GM23338 (cell line): ENCODE results near the gene COL4A6. TPM values are rescaled to one million over a fixed set of nuclear protein-coding genes. Genes with fewer than 3 reads are reported as not detected.
A peak's percentile ranks its signal among the peaks of the same experiment; 100 is the strongest.
"Not testable (repeated sequence)": the region's sequence is repeated elsewhere in the genome, so short reads cannot be mapped to it uniquely, and the experiment has no call there.

ENCODE experiments used
- ATAC-seq: fragments of 200-7000 bp; cut with Tn5 transposase; 3 replicates; pipeline ENCODE4 v1.9.1; 2020
- DNase-seq: peaks from one replicate; pipeline ENCODE4 v3.0.0-alpha.2; 2015; ENCODE audit warnings: low spot score
- H2AFZ ChIP-seq: fragments of 200-600 bp; sonication (generic); 2 replicates; pipeline ENCODE4 v1.8.0; 2016; ENCODE audit warnings: antibody characterized with exemption, mild to moderate bottlenecking, moderate library complexity
- H3F3A ChIP-seq: fragments of 200-600 bp; sonication (generic); replicated peaks from 2 replicates; pipeline ENCODE4 v1.8.0; 2017; ENCODE audit warnings: antibody characterized with exemption, mixed run types, low read depth
- H3K27ac ChIP-seq: fragments of 200-600 bp; sonication (generic); 2 replicates; pipeline ENCODE4 v1.6.1; 2016; ENCODE audit warnings: low read depth
- H3K27me3 ChIP-seq: fragments of 200-600 bp; sonication (generic); 2 replicates; pipeline ENCODE4 v1.8.0; 2016; ENCODE audit warnings: mild to moderate bottlenecking, mixed run types, moderate library complexity; ENCODE audit not compliant: insufficient read depth
- H3K36me3 ChIP-seq: fragments of 200-600 bp; sonication (generic); 2 replicates; pipeline ENCODE4 v1.8.0; 2016; ENCODE audit warnings: mild to moderate bottlenecking; ENCODE audit not compliant: insufficient read depth
- H3K4me1 ChIP-seq: fragments of 200-600 bp; sonication (generic); 2 replicates; pipeline ENCODE4 v1.8.0; 2016; ENCODE audit warnings: mild to moderate bottlenecking, moderate library complexity; ENCODE audit not compliant: insufficient read depth
- H3K4me2 ChIP-seq: fragments of 200-600 bp; sonication (generic); 2 replicates; pipeline ENCODE4 v1.7.1; 2017; ENCODE audit warnings: mixed run types
- H3K4me3 ChIP-seq: fragments of 200-600 bp; sonication (generic); 2 replicates; pipeline ENCODE4 v1.6.1; 2016; ENCODE audit warnings: mixed run types
- H3K79me2 ChIP-seq: fragments of 200-600 bp; sonication (generic); replicated peaks from 2 replicates; pipeline ENCODE4 v1.8.0; 2017; ENCODE audit warnings: mild to moderate bottlenecking; ENCODE audit not compliant: insufficient read depth
- H3K9me2 ChIP-seq: fragments of 200-600 bp; sonication (generic); 2 replicates; pipeline ENCODE4 v1.8.0; 2017; ENCODE audit not compliant: insufficient read depth
- H4K20me1 ChIP-seq: fragments of 200-600 bp; sonication (generic); replicated peaks from 2 replicates; pipeline ENCODE4 v1.8.0; 2017; ENCODE audit warnings: mild to moderate bottlenecking; ENCODE audit not compliant: insufficient read depth
- H3K27ac Mint-ChIP-seq: 2 replicates; pipeline ENCODE4 v1.8.0; 2020; ENCODE audit warnings: inconsistent platforms, mild to moderate bottlenecking, moderate library complexity, mixed read lengths
- H3K27me3 Mint-ChIP-seq: 3 replicates; pipeline ENCODE4 v1.8.0; 2022; ENCODE audit warnings: low read depth, mild to moderate bottlenecking, moderate library complexity, mixed read lengths, inconsistent platforms; ENCODE audit not compliant: insufficient read depth, poor library complexity
- H3K36me3 Mint-ChIP-seq: 3 replicates; pipeline ENCODE4 v1.8.0; 2021; ENCODE audit warnings: low read depth, mild to moderate bottlenecking, inconsistent platforms, moderate library complexity, mixed read lengths
- H3K4me1 Mint-ChIP-seq: 3 replicates; pipeline ENCODE4 v1.8.0; 2020; ENCODE audit warnings: mild to moderate bottlenecking, inconsistent platforms, mixed read lengths
- H3K4me3 Mint-ChIP-seq: 3 replicates; pipeline ENCODE4 v1.8.0; 2021; ENCODE audit warnings: moderate library complexity, mild to moderate bottlenecking, inconsistent platforms, mixed read lengths
- H3K9me3 Mint-ChIP-seq: 3 replicates; pipeline ENCODE4 v1.8.0; 2020; ENCODE audit warnings: moderate library complexity, mild to moderate bottlenecking, inconsistent platforms, mixed read lengths
- CREB1 ChIP-seq: fragments of 250-450 bp; sonication (Bioruptor Pico); IDR thresholded peaks from 2 replicates; pipeline ENCODE4 v1.5.0; 2020; ENCODE audit warnings: low read depth, mild to moderate bottlenecking, moderate library complexity
- ETS1 ChIP-seq: IDR thresholded peaks from 2 replicates; pipeline ENCODE4 v1.6.1; 2016; ENCODE audit warnings: antibody characterized with exemption
- EZH2 ChIP-seq: fragments of 200-600 bp; sonication (generic); IDR thresholded peaks from one replicate; pipeline ENCODE4 v1.8.0; 2017; ENCODE audit warnings: antibody characterized with exemption, mild to moderate bottlenecking, low read depth; ENCODE audit not compliant: unreplicated experiment
- EZH2phosphoT487 ChIP-seq: fragments of 200-600 bp; sonication (generic); IDR thresholded peaks from one replicate; pipeline ENCODE4 v1.8.1; 2018; ENCODE audit warnings: antibody characterized with exemption; ENCODE audit not compliant: unreplicated experiment
- JUNB ChIP-seq: IDR thresholded peaks from one replicate; pipeline ENCODE4 v1.6.1; 2016; ENCODE audit warnings: antibody characterized with exemption; ENCODE audit not compliant: unreplicated experiment
- NANOG ChIP-seq: IDR thresholded peaks from 2 replicates; pipeline ENCODE4 v1.6.1; 2016; ENCODE audit warnings: antibody characterized with exemption, borderline replicate concordance
- REST ChIP-seq: IDR thresholded peaks from one replicate; pipeline ENCODE4 v1.6.1; 2018; ENCODE audit warnings: antibody characterized with exemption; ENCODE audit not compliant: unreplicated experiment
- ZNF114 ChIP-seq: fragments of 250-450 bp; sonication (Bioruptor Pico); IDR thresholded peaks from 2 replicates; pipeline ENCODE4 v1.5.0; 2020; ENCODE audit warnings: mild to moderate bottlenecking, moderate library complexity
- polyA plus RNA-seq: library from polyadenylated mRNA; unstranded; fragments of >200 nt; fragmentation: Nextera tagmentation; extraction: Ambion mirVana; gene quantifications from 2 replicates; pipeline ENCODE4 v1.2.1, GENCODE V29; 2016
- total RNA-seq: library from RNA; depleted of rRNA; stranded (reverse); fragments of >200 nt; shearing (Covaris generic); gene quantifications from 2 replicates; pipeline ENCODE4 v1.2.3, GENCODE V29; 2014

The COL4A6 gene
- total and polyA plus RNA-seq, 2 experiments from 2014 or later, result 4.1 to 15.2 TPM

- not testable (repeated sequence) for H3K27me3 Mint-ChIP-seq, H3F3A ChIP-seq, H3K4me2 ChIP-seq, H3K79me2 ChIP-seq, H4K20me1 ChIP-seq, H3K27ac Mint-ChIP-seq, H3K4me3 Mint-ChIP-seq, H3K4me3 ChIP-seq, H3K36me3 ChIP-seq, H2AFZ ChIP-seq, H3K4me1 ChIP-seq, H3K27me3 ChIP-seq, H3K9me2 ChIP-seq
- Mint-ChIP-seq H3K9me3 (peaks cover 11% of the 10 kb centered on the region; the same call in 2 of the 3 replicates), H3K4me1 (peaks cover 11% of the 10 kb centered on the region; the same call in 2 of the 3 replicates), H3K36me3 (peaks cover 26% of the 10 kb centered on the region; the same call in 2 of the 3 replicates)
- peak; percentile 78 for ATAC-seq
- DNase-seq, result peak; percentile 44
- H3K27ac ChIP-seq, result peak overlapping the region; percentile 45; the same call in 1 of the 2 replicates
Measured at GRCh38 chrX:108390976-108391717, 47.1 kb downstream of the COL4A6 start.

GRCh38 chrX:108384783-108385182, 53.4 kb downstream of the COL4A6 start:
- H3K27me3 ChIP-seq, result no peaks in the 10 kb centered on the region
- H3K4me2 ChIP-seq, result no peak overlapping the region
- Mint-ChIP-seq H3K27ac (no peak overlapping the region), H3K27me3 (peaks cover 3% of the 10 kb centered on the region), H3K9me3 (peaks cover 5% of the 10 kb centered on the region; the same call in 1 of the 3 replicates), H3K4me1 (peaks cover 3% of the 10 kb centered on the region; the same call in 2 of the 3 replicates), H3K36me3 (0 out of 3 replicates have a peak, but pooled peaks cover 7% of the 10 kb centered on the region), H3K4me3 (no peak overlapping the region)
- DNase-seq (no peak), ATAC-seq (no peak)
- H3K27ac ChIP-seq, result no peak overlapping the region
- H4K20me1 ChIP-seq, result no peaks in the 10 kb centered on the region
- no peak for TF ChIP-seq JUNB
- no peak for TF ChIP-seq EZH2phosphoT487
- TF ChIP-seq EZH2, result no peak
- no peaks in the 10 kb centered on the region; the same call in 1 of the 2 replicates for H3K4me1 ChIP-seq
- H3K4me3 ChIP-seq, result no peak overlapping the region
- no peak overlapping the region for H2AFZ ChIP-seq
- H3K9me2 ChIP-seq, result no peaks in the 10 kb centered on the region
- no peaks in the 10 kb centered on the region for H3F3A ChIP-seq
- no peaks in the 10 kb centered on the region for H3K79me2 ChIP-seq
- no peaks in the 10 kb centered on the region for H3K36me3 ChIP-seq

- H3K27ac Mint-ChIP-seq, result no peak overlapping the region
- no peaks in the 10 kb centered on the region for H3K79me2 ChIP-seq
- TF ChIP-seq CREB1 (CRISPR knock-in tag), result no peak
- no peak for TF ChIP-seq NANOG
- no peak for TF ChIP-seq EZH2phosphoT487
- no peak for TF ChIP-seq EZH2
- TF ChIP-seq ZNF114, result no peak
- TF ChIP-seq ETS1, result no peak
- no peak for TF ChIP-seq REST
- no peak for TF ChIP-seq JUNB
Measured at GRCh38 chrX:108380222-108380621, 58.0 kb downstream of the COL4A6 start.

More at GRCh38 chrX:108380222-108380621, 58.0 kb downstream of the COL4A6 start:
- Histone ChIP-seq H3K4me3 (no peak overlapping the region), H4K20me1 (no peaks in the 10 kb centered on the region), H3F3A (no peaks in the 10 kb centered on the region), H3K4me1 (peaks cover 18% of the 10 kb centered on the region; the same call in 1 of the 2 replicates), H3K27ac (no peak overlapping the region), H3K27me3 (no peaks in the 10 kb centered on the region), H2AFZ (no peak overlapping the region), H3K9me2 (no peaks in the 10 kb centered on the region), H3K4me2 (no peak overlapping the region), H3K36me3 (no peaks in the 10 kb centered on the region)
- H3K36me3 Mint-ChIP-seq, result no peaks in the 10 kb centered on the region
- H3K4me3 Mint-ChIP-seq, result no peak overlapping the region
- no peaks in the 10 kb centered on the region for H3K9me3 Mint-ChIP-seq
- H3K4me1 Mint-ChIP-seq, result peaks cover 13% of the 10 kb centered on the region
- no peak for ATAC-seq
- no peak for DNase-seq
- H3K27me3 Mint-ChIP-seq, result no peaks in the 10 kb centered on the region
